Breast epithelium (tissue), 4 donors: ENCODE results near the gene CYP26A1. TPM values are rescaled to one million over a fixed set of nuclear protein-coding genes. Genes with fewer than 3 reads are reported as not detected.

ENCODE experiments used
- DNase-seq, 2 donors: peaks; one replicate each; pipeline ENCODE4 v3.0.0-alpha.2; 2019; ENCODE audit warnings: low spot score in 2 of 2
- H3K27ac ChIP-seq, 2 donors: fragments of 200-600 bp; sonication (generic) in 1 of 2; one replicate each; pipeline ENCODE4 v1.5.1; 2016 to 2019; ENCODE audit warnings: mild to moderate bottlenecking in 1 of 2
- H3K27me3 ChIP-seq, 2 donors: fragments of 200-600 bp; sonication (generic) in 1 of 2; one replicate each; pipeline versions ENCODE4 v1.5.1 to v1.6.0; 2017 to 2019; ENCODE audit warnings: control low read depth in 1 of 2, mild to moderate bottlenecking in 1 of 2
- H3K36me3 ChIP-seq: fragments of 200-600 bp; one replicate; pipeline ENCODE4 v1.5.1; 2019
- H3K4me1 ChIP-seq, 2 donors: fragments of 200-600 bp; sonication (generic); one replicate each; pipeline ENCODE4 v1.5.1; 2016 to 2019; ENCODE audit warnings: control low read depth in 1 of 2
- H3K4me3 ChIP-seq, 3 donors: fragments of 200-600 bp; sonication (generic); 1 replicate in 2 of 3; 2 replicates in 1 of 3; pipeline ENCODE4 v1.5.1; 2016 to 2019; ENCODE audit warnings: mild to moderate bottlenecking in 3 of 3, moderate library complexity in 2 of 3
- H3K9me3 ChIP-seq, 2 donors: fragments of 200-600 bp; sonication (generic) in 1 of 2; one replicate each; pipeline ENCODE4 v1.5.1; 2016 to 2019; ENCODE audit warnings: control low read depth in 1 of 2
- CTCF ChIP-seq, 3 donors: fragments of 450-650 bp; IDR thresholded peaks; one replicate each; pipeline ENCODE4 v1.5.1; 2016 to 2017; ENCODE audit warnings: antibody characterized with exemption in 3 of 3, mild to moderate bottlenecking in 3 of 3, moderate library complexity in 3 of 3
- POLR2A ChIP-seq: fragments of 450-650 bp; IDR thresholded peaks from one replicate; pipeline ENCODE4 v1.6.1; 2016; ENCODE audit warnings: antibody characterized with exemption, mild to moderate bottlenecking, moderate library complexity
- POLR2AphosphoS5 ChIP-seq, 3 donors: sonication (generic); formaldehyde crosslinking; IDR thresholded peaks; one replicate each; pipeline ENCODE4 v1.6.1; 2017; ENCODE audit warnings: antibody characterized with exemption in 3 of 3
- intact Hi-C: fragments of 100-400 bp; cut with DNase I; formaldehyde crosslinking; loops from one replicate; pipeline ENCODE4 v1.15.1; 2023; ENCODE audit warnings: low total_unique reads
- total RNA-seq, 3 donors: library from RNA; depleted of rRNA; stranded (reverse); fragments of >200 nt; gene quantifications; one replicate each; pipeline ENCODE4 v1.1.0, GENCODE V29; 2016

The CYP26A1 gene
- total RNA-seq, 3 donors from 2014 or later, result 0.33 to 2.3 TPM; not detected in 1

GRCh38 chr10:93054486-93054885 is 19.2 kb upstream of the CYP26A1 start:
- intact Hi-C loops, result no loop called here
- H3K36me3 ChIP-seq, result no peaks in the 10 kb centered on the region
- no peak overlapping the region for H3K27ac ChIP-seq
- H3K27me3 ChIP-seq, result no peaks in the 10 kb centered on the region
- H3K9me3 ChIP-seq, result no peaks in the 10 kb centered on the region
- H3K4me1 ChIP-seq, result no peaks in the 10 kb centered on the region
- no peak for TF ChIP-seq POLR2AphosphoS5 (IDR thresholded peaks at IDR 0.05)
- TF ChIP-seq CTCF (IDR thresholded peaks at IDR 0.05), result no peak
- TF ChIP-seq POLR2A, result no peak
- no peak for DNase-seq
- no peak overlapping the region for H3K4me3 ChIP-seq

- Histone ChIP-seq H3K9me3 (no peaks in the 10 kb centered on the region), H3K36me3 (no peaks in the 10 kb centered on the region), H3K4me3 (no peak overlapping the region), H3K4me1 (peaks cover 0 to 5% of the 10 kb centered on the region in 2 donors), H3K27me3 (peaks cover 3 to 32% of the 10 kb centered on the region in 2 donors), H3K27ac (no peak overlapping the region)
- intact Hi-C loops, result no loop called here
- TF ChIP-seq CTCF (IDR thresholded peaks at IDR 0.05), result no peak
- no peak for TF ChIP-seq POLR2A
- TF ChIP-seq POLR2AphosphoS5 (IDR thresholded peaks at IDR 0.05), result no peak
- no peak for DNase-seq
Measured at GRCh38 chr10:93058139-93058538, 15.6 kb upstream of the CYP26A1 start.

- no peak for TF ChIP-seq CTCF (IDR thresholded peaks at IDR 0.05)
- TF ChIP-seq POLR2AphosphoS5 (IDR thresholded peaks at IDR 0.05), result no peak
- no peak for TF ChIP-seq POLR2A
- Histone ChIP-seq H3K9me3 (no peaks in the 10 kb centered on the region), H3K36me3 (no peaks in the 10 kb centered on the region), H3K4me1 (peaks cover 0 to 5% of the 10 kb centered on the region in 2 donors), H3K4me3 (no peak within 1 kb of the TSS), H3K27ac (no peak within 1 kb of the TSS), H3K27me3 (peaks cover 3 to 50% of the 10 kb centered on the region in 2 donors)
- intact Hi-C loops, result no loop called here
- no peak for DNase-seq
Measured at GRCh38 chr10:93059975-93060886, 13.5 kb upstream of the CYP26A1 start, which contains the start of gene CYP26C1. CYP26C1 (plus strand) TSS chr10:93060798; CDS start chr10:93061264, 466 bp downstream.

- TF ChIP-seq CTCF (IDR thresholded peaks at IDR 0.05), result no peak
- TF ChIP-seq POLR2AphosphoS5 (IDR thresholded peaks at IDR 0.05), result no peak
- no peak for TF ChIP-seq POLR2A
- Histone ChIP-seq H3K4me1 (peaks cover 0 to 5% of the 10 kb centered on the region in 2 donors), H3K27me3 (peaks cover 3 to 58% of the 10 kb centered on the region in 2 donors), H3K36me3 (no peaks in the 10 kb centered on the region), H3K9me3 (no peaks in the 10 kb centered on the region), H3K4me3 (no peak overlapping the region), H3K27ac (no peak overlapping the region)
- intact Hi-C loops, result no loop called here
- DNase-seq, result no peak
Measured at GRCh38 chr10:93060887-93061593, 12.7 kb upstream of the CYP26A1 start.
